GM21515 (cell line): ENCODE measurements around the gene ADARB2.

Source experiments
- ATAC-seq: cut with Tn5 transposase; IDR thresholded peaks from one replicate; pipeline ENCODE4 v1.9.1; 2021; ENCODE audit not compliant: unreplicated experiment

Gene ADARB2

DNA sequence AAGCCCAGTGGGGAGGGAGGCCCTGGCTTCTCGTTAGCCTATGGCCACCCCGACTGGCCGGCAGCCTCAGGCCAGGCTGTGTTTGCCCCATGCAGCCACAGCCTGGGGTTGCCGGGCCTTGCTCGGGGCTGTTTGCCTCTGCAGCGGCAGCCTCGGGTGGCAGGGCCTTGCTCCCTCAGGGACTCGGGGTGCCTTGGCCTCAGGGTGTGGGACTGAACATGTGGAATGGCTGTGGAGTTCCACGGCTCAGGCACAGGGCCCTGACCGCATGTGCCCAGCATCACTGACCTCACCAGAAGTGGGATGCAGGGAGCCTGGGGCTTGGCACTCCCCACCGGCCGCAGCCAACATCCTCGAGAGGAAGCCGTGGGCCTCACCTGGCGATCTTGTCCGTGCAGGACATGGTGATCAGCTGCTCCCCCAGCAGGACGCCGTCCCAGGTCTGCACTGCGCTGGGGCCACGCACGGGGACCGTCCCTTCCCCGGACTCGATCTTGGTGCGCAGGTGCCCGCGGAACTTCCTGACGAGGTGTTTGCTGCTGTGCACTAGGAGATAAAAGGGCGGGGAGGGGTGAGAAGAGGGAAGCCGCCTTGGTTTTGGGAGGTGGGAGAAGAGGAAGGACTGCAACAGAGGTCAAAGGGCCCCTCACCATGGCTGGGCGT, 520.6 kb downstream of the ADARB2 start:
- ATAC-seq, result no peak

DNA sequence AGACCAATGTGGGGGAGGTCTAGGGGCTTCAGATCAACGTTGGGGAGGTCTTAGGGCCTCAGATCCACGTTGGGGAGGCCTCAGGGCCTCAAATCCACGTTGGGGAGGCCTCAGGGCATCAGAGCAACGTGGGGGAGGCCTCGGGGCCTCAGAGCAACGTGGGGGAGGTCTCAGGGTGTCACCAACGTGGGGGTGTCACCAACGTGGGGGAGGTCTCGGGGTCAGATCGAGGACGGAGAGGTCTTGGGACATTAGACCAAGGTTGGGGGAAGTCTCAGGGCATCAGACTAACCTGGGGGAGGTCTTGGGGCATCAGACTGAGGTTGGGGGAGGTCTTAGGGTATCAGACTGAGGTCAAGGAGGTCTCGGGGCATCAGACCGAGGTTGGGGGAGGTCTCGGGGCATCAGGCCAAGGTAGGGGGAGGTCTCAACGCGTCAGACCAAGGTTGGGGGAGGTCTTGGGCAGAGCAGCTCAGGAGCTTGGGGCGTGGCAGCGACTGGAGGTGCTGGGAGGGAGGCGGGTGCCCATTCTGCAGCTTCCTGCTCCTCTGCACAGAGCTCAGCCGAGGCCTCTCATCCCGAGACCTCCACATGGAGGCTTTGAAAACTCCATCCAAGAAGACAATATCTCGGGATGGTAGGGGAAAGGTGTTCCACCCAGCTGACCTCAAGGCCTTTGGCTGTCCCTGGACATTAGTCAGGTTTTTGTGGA, 521.3 kb downstream of the ADARB2 start:
- no peak for ATAC-seq

DNA sequence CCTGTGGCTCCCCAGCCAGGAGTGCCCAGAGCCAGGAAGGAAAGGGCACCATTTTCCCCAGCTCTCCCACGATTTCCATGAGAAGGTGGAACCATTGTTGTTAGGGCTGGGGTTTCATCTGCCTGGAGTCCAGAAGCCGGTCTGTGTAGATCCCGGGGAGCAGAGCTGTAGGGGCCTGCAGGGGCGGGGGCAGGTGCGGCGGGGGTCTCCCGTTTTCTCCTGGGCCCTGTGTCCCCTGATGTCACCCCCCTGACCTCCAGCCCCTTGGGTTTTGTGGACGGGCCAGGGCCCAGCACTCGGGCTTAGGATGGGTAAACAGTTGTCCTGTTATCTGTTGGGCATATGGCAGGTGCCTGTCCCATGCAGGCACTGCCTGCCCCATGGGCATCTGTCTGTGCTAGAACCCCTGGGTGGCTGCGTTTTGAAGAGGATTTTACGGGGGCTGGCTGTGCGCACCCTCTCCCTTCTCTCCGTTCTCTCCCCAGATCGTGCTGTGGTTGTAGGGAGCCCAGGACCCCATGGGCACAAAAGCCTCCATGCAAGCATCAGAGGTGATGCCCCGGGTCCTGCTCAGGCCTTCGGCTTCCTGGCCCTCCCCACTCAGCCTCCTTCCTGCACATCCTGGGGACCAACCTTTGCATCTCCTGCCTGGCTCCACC, 522.3 kb downstream of the ADARB2 start:
- ATAC-seq, result no peak

DNA sequence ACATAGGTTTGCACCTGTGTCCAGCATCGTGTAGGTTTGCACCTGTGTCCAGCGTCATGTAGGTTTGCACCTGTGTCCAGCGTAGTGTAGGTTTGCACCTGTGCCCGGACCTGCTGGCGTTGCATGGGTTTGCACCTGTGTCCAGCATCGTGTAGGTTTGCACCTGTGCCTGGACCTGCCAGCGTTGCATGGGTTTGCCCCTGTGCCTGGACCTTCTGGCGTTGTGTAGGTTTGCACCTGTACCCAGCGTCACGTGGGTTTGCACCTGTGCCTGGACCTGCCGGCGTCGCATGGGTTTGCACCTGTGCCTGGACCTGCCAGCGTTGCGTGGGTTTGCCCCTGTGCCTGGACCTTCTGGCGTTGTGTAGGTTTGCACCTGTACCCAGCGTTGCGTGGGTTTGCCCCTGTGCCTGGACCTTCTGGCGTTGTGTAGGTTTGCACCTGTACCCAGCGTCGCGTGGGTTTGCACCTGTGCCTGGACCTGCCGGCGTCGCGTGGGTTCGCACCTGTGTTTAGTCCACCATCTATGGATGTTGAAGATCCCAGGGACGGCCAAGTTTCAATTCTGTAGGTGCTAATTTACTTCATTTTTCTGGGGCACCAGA, 523.2 kb downstream of the ADARB2 start:
- ATAC-seq, result no peak

DNA sequence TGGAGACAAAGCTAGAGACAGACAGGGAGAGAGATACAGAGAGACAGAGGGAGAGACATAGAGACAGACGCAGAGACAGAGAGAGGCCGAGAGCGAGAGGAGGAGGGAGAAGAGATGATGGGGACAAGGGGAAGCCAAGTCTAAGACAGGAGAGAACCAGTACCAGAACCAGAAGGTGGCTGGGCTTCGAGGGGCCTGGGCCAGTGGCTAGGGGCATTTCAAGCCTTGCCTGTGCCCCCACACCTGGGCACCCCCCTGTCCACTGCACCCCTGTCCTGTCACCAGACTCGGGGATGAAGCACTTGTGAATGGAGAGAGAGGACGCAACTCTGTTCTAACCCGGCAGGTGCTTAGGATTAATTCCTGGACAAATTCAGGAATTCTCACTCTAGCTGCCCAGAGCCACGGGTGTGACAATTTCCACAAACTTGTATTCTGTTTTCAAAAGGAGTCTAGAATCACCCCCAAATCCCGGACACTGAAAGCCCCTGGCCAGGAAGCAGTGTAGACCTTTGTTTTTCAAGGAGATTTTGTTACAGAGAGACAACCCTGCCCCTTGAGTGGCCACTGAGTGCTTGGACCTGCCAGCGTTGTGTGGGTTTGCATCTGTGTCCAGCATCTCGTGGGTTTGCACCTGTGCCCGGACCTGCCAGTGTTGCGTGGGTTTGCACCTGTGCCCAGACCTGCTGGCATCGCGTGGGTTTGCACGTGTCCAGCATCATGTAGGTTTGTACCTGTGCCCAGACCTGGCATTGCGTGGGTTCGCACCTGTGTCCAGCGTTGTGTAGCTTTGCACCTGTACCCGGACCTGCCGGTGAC, 523.9 kb downstream of the ADARB2 start:
- ATAC-seq, result no peak

DNA sequence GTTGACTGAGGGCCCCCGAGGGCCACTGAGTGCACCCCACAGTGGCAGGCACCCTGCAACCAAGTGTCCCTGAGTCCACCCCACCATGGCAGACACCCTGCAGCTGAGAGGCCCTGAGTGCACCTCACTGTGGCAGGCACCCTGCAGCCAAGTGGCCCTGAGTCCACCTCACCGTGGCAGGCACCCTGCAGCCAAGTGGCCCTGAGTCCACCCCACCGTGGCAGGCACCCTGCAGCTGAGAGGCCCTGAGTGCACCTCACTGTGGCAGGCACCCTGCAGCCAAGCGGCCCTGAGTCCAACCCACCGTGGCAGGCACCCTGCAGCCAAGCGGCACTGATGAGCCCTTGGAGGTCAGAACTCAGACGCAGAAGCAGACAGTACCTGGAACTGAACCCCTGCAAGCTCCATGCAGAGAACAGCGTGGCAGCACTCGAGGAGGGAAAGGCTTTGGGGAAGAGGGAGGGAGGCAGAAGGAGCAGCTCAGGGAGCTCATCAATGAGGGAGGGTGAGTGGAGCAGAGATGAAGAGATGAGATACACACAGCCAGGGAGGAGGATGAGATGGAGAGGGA, 524.7 kb downstream of the ADARB2 start:
- ATAC-seq, result no peak

DNA sequence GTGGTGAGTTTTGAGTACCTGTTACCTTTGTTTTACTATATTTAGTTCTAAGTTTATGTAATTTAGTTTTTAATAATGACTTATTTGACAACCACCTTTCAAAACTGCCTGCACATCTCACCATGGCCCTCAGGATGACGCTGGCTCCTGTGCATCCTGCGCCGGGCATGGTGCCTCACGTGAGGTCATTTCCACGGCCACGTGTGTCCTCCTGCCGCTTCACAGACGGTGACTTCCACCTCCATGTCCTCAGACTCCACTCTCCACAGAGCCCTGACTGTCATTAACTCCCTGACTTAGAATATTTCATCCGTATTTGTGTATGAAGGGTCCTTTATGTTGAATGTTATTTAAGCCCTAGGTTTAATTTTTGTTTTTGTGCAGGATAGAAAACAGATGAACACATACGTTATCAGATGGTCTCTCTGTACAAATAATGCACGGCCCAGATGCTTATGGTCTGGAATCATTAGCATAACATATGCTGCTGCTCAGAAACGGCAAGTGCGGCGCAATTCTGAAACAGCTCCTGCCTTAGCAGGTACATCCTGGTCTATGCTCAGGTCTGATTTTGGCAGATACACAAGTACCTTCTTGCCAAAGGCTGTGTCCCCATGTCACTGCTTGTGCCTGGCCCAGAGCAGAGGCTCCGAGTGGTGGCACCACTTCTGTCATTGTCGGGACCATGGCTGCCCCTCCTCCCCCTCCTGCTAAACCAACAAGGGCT, 525.3 kb downstream of the ADARB2 start:
- no peak for ATAC-seq

DNA sequence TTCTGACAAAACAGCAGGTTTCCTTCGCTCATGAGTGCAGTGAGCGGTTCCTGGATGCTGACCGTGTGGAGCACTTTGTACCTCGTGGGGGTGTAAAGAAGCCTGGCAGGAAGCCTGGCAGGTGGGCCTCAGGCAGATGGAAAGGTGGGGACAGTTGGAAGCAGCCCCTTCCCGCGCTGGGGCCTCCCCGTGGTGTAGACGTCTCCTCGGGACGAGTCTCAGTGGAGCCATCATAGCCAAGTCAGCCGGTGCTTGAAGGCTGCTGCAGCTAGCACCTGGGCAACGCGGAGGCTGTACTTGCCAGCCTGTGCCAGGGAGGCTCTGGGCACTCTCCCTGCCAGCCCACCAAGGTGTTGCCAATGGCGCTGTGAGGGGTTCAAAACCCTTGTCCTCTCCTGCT, 526.7 kb downstream of the ADARB2 start:
- no peak for ATAC-seq

DNA sequence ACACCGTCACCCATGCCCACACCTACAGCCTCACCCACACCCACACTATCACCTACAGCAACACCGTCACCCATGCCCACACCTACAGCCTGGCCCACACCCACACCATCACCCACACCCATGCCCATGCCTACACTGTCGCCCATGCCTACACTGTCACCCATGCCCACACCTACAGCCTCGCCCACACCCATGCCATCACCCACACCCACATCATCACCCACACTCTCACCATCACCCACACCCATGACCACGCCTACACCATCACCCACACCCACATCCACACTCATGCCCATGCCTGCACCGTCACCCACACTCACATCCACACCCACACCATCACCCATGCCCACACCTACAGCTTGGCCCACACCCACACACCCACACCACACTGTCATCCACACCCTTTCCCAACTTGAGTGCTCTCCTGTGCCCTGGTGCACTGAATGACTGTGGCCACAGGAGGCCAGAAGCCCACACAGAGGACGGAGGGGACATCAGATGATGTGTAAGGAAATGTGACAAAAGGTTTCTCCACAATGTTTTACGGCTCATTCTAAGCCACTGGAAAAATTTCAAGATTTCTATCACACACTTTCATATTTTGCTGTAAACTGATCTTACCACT, 527.9 kb downstream of the ADARB2 start:
- no peak for ATAC-seq

DNA sequence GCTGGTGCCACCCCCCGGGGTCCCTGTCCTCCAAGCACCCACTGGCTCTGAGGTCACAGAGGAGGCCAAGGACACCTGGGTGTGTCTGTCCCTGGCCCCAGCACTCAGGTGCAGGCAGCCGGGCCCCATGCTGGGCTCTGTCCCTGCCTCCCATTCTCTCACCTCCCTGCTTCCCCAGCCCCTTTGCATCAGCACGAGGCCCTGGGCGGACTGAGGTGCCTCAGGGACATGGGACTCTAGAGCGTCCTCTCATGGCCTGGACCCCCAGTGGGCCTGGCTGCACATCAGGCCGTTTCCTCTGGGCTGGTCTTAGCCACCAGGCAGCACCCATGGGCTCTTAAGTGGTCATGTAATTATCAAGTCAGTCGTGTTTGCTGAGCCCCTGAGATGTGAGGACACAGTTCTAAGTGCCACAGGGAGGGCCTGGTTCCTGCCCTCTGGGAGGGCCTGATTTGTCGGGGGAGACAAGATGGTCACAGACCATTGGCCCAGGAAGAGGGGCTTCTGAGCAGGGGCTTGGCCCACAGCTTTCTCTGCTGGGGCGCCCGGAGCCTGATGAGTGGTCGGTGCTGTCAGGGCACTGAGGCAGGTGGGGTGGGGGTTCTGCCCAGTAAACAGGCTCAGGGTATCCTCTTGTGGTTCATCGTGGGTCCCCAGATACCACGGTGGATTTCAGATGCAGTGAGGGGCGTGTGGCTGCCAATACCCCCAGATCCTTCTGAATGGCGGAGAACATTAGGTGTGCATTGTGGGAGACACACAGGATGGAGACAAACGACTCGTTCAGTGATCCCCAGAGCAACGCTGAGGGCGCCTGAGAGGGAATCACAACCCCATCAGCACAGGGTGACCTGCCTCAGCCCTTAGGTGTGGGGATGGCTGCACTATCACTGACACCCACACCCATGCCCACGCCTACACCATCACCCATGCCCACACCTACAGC, 528.7 kb downstream of the ADARB2 start:
- ATAC-seq, result no peak

DNA sequence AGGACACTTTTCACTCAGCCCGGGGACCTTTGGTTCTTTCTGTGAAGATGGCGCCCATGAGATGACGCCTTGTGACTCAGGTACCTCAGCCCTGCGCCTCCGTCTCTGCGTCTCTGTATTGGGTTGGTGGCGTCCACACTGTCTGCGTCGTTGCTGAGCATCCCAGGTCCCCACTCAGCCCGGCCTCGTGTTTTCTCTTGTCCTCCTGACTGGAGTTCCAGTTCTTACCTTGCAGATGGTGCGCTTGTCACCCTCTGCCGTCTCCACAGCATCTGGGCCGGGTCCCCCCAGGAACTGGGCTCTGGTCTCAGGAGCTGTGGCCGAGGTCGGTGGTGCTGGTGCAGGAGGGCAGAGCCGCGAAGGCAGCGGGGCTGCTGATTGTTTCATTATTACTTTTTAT, 530.7 kb downstream of the ADARB2 start:
- no peak for ATAC-seq

DNA sequence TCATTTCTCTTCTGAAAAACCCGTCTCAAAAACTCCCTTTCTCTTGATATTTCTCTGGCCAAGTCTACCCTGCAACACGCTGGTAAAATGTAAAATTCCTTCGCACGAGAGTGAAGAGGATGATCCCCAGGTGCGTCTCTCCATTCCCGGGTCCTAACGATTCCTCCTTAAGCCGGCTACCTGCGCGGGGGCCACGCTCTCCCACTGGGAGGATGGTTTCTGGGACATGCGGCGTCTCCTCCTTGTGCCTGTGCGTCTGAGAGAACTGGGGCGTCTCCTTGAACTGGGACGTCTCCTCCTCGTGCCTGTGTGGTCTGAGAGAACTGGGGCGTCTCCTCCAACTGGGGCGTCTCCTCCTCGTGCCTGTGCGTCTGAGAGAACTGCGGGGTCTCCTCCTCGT, 531.2 kb downstream of the ADARB2 start:
- no peak for ATAC-seq

DNA sequence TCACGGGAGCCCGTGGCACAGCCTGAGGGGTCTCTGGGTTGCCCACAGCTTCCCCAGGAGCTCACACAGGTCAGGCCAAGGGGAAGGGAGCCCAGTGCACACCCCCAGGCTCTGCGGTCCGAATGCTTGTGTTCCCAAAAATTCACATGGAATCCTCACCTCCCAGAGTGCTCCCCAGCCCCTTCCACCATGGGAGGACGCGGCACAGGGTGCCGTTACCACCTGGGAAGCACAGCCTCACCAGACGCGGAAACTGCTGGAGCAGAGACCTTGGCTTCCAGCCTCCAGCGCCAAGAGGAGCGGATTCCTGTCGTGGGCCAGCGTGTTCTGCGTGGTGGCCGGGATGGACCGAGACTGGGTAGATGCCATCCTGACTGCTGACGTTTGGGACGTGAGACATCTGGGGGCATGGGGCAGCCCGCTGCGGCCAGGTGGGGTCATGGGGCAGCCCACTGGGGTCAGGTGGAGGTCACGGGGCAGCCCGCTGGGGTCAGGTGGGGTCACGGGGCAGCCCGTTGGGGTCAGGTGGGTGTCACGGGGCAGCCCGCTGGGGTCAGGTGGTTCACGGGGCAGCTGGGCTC, 531.8 kb downstream of the ADARB2 start:
- ATAC-seq, result no peak

DNA sequence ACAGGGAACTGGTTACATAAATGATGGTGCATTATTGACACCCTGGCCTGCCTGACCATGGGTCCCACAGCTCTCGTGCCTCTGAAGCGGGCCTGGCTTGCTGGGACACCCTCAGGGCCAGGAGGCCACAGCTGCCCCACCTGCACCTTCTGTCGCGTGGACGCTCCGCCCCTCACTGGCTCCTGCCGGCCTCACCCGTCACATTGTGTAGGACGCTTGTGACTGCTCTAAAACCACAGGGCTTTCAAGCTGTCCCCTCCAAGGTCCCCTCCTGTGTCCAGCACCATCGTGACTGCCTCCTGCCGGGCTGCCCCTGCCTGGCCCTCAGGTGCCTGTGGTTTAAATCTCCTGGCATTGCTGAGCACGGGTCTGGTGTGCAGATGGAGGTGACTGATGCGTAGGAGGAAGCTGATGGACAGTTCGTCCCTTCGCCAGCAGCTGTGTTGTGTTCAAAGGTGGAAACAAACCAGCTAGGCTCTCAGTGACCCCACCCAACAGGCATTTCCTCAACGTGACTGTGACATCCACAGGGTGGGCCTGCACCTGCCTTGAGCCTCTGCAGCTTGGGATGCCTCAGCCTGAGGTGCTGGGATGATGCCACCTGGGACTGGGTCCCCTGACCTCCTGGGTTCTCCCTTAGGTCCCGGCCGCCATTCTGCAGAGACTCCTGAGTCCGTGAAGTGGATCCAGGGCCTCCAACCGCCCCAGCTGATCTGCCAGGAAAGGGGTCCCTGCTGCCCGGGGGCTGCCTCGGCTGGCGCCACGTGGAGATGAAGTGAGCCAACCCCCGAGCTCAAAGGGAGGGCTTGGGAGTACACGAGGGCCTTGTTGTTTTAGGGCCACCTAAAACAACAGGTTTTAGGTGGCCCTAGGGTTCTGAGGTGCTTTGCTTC, 532.6 kb downstream of the ADARB2 start:
- no peak for ATAC-seq

DNA sequence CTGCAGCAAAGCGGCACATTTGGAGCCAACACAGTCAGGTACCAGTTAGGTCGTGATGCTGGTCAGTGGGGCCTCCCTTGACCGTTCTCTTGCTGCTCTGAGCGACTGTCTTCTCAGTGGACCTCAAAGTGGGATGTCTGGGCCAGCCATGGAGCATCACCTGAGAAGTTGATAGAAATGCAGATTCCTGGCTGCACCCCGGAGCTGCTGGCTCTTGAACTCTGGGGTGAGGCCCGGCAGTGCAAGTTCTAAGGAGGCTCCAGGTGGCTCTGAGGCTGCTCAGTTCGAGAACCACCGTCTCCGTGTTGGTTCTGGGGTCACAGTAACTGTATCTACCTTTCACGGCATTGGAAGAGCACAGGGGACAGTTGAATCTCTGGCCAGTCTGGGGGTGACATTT, 533.6 kb downstream of the ADARB2 start:
- ATAC-seq, result no peak

DNA sequence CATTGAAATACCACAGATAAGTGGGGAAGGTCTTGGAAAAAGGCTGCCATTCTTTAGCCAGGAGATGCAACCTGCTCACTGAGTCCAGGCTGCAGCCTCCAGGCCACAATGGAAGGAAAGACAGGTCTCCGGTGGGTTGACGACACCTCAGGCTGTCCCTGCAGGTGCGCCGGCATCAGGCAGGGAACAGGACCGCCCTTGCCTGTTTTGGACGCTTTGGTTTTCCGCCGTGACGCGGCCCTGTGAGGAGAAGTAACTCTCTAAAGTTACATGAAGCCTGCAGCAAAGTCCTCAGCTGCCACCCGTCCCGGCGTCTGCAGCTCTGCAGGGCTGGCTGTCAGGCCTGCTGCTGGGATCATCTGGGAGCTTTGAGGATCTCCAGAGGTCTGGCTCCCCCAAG, 534.1 kb downstream of the ADARB2 start:
- no peak for ATAC-seq

DNA sequence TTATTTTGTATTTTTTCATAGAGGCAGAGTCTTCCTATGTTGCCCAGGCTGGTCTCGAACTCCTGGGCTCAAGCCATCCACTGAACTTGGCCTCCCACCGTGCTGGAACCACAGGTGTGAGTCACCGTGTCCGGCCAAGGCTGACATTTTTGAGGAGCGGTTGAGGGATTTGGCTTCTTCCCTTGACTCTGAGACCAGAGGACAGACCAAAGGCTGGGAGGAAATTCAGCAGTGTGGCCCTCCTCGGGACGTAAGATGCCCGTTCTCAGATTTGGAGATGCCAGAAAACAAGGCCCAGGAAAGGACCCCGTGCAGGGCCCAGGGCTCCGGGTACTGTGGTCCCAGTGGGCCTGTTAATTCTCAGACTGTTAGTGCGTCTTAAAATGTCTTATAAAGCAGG, 535.0 kb downstream of the ADARB2 start:
- ATAC-seq, result no peak
